Neural cell (in vitro differentiated cells): ENCODE data around the gene GOLGA5.

Experiments used
- CTCF ChIP-seq: fragments of 450-650 bp; IDR thresholded peaks from 2 replicates; pipeline ENCODE4 v1.5.1; 2014; ENCODE audit warnings: antibody characterized with exemption, mild to moderate bottlenecking, moderate library complexity; ENCODE audit not compliant: poor library complexity, severe bottlenecking
- EZH2 ChIP-seq: fragments of 200-600, 300-800 bp; shearing (Covaris generic), sonication (generic); IDR thresholded peaks from 2 replicates; pipeline ENCODE4 v1.6.1; 2014; ENCODE audit warnings: antibody characterized with exemption, low read length, borderline replicate concordance, mild to moderate bottlenecking; ENCODE audit not compliant: insufficient read depth, poor library complexity, severe bottlenecking
- MXI1 ChIP-seq: fragments of 450-650 bp; conservative IDR thresholded peaks from 2 replicates; pipeline ENCODE4 v1.6.1; 2014; ENCODE audit warnings: antibody characterized with exemption, mild to moderate bottlenecking; ENCODE audit not compliant: poor library complexity, severe bottlenecking
- POLR2AphosphoS5 ChIP-seq: IDR thresholded peaks from 2 replicates; pipeline ENCODE4 v1.6.1; 2012
- RAD21 ChIP-seq: fragments of 450-650 bp; conservative IDR thresholded peaks from 2 replicates; pipeline ENCODE4 v1.6.1; 2014; ENCODE audit warnings: antibody characterized with exemption, mild to moderate bottlenecking, moderate library complexity
- REST ChIP-seq: IDR thresholded peaks from 2 replicates; pipeline ENCODE4 v1.6.1; 2012; ENCODE audit warnings: borderline replicate concordance
- SMC3 ChIP-seq: fragments of 450-650 bp; conservative IDR thresholded peaks from 2 replicates; pipeline ENCODE4 v1.6.1; 2014; ENCODE audit warnings: antibody characterized with exemption, mild to moderate bottlenecking, moderate library complexity; ENCODE audit not compliant: poor library complexity

- TF ChIP-seq POLR2AphosphoS5 (no peak), CTCF (no peak), REST (no peak), RAD21 (no peak), EZH2 (no peak), SMC3 (no peak), MXI1 (no peak)
Measured at GRCh38 chr14:92813201-92813600, 19.1 kb downstream of the GOLGA5 start.
